Heart left ventricle (tissue), 16 donors: ENCODE results near the gene RNLS. TPM values are rescaled to one million over a fixed set of nuclear protein-coding genes. Genes with fewer than 3 reads are reported as not detected.

Source experiments
- ATAC-seq, 4 donors: fragments of 200-7000 bp; cut with Tn5 transposase; one replicate each; pipeline ENCODE4 v1.9.1; 2020 to 2022; ENCODE audit warnings: moderate library complexity in 4 of 4, mild to moderate bottlenecking in 3 of 4, moderate number of reproducible peaks in 1 of 4
- DNase-seq, 5 donors: peaks; one replicate each; pipeline ENCODE4 v3.0.0-alpha.2; 2020
- H3K27ac ChIP-seq, 12 donors: fragments of 200-600 bp; sonication (generic) in 4 of 12; one replicate each; pipeline versions ENCODE4 v1.5.0 to v1.8.0; 2016 to 2022; ENCODE audit warnings: mild to moderate bottlenecking in 2 of 12
- H3K27me3 ChIP-seq, 9 donors: fragments of 200-600 bp; sonication (generic) in 2 of 9; one replicate each; pipeline versions ENCODE4 v1.5.1 to v1.8.0; 2016 to 2022; ENCODE audit warnings: mild to moderate bottlenecking in 3 of 9
- H3K36me3 ChIP-seq, 9 donors: fragments of 200-600 bp; sonication (generic) in 2 of 9; one replicate each; pipeline versions ENCODE4 v1.5.0 to v1.8.0; 2018 to 2022; ENCODE audit warnings: mild to moderate bottlenecking in 2 of 9
- H3K4me1 ChIP-seq, 12 donors: fragments of 200-600 bp; sonication (generic) in 4 of 12; one replicate each; pipeline versions ENCODE4 v1.5.0 to v1.8.0; 2016 to 2022; ENCODE audit warnings: mild to moderate bottlenecking in 3 of 12
- H3K4me3 ChIP-seq, 12 donors: fragments of 200-600 bp; sonication (generic) in 4 of 12; one replicate each; pipeline versions ENCODE4 v1.5.0 to v1.8.0; 2017 to 2022; ENCODE audit warnings: mild to moderate bottlenecking in 9 of 12, moderate library complexity in 4 of 12
- H3K9me3 ChIP-seq, 12 donors: fragments of 200-600 bp; sonication (generic) in 4 of 12; one replicate each; pipeline versions ENCODE4 v1.5.0 to v1.8.0; 2016 to 2022; ENCODE audit warnings: mild to moderate bottlenecking in 1 of 12
- POLR2A ChIP-seq, 2 donors: fragments of 450-650 bp; IDR thresholded peaks; one replicate each; pipeline ENCODE4 v1.6.1; 2017; ENCODE audit warnings: antibody characterized with exemption in 2 of 2, mild to moderate bottlenecking in 2 of 2, moderate library complexity in 2 of 2
- WGBS, 4 donors: extraction: QIAGEN DNeasy Blood & Tissue Kit in 2 of 4; methylation state at CpG; one replicate each; pipeline versions ENCODE4 v1.1.5 to v1.1.7; 2013 to 2018; 5-methylcytosine and 5-hydroxymethylcytosine counted together
- intact Hi-C, 10 donors: fragments of 100-400 bp; cut with DNase I; formaldehyde crosslinking; loops; one replicate each; pipeline versions ENCODE4 v1.11.1 to v1.14.2; 2022
- polyA plus RNA-seq, 2 donors: library from polyadenylated mRNA; stranded (reverse); fragments of 200-250 nt; gene quantifications; one replicate each; pipeline ENCODE4 v1.2.3, GENCODE V29; 2013
- total RNA-seq, 9 donors: library from RNA; depleted of rRNA in 2 of 9; stranded (reverse); fragments of >200 nt in 2 of 9; fragmentation: NEBNext Ultra II Directional in 3 of 9; extraction: Animal tissue kit (Norgen Biotek cat#: 25700) in 3 of 9; gene quantifications; one replicate each; pipeline versions ENCODE4 v1.1.0 to v1.2.4, GENCODE V29; 2016 to 2023
- TF ChIP-seq, protein P1 (sequence below), 12 donors: fragments of 200-600 bp; sonication (generic) in 4 of 12; IDR thresholded peaks; one replicate each; pipeline versions ENCODE4 v1.5.0 to v1.8.0; 2018 to 2022; ENCODE audit warnings: antibody characterized with exemption in 12 of 12, mild to moderate bottlenecking in 5 of 12
- donor health status: ischemic (EF 13 %, LVEDD 7.1; RV severe dilation, severe dysfunction).
- donor health status: healthy with polysubstance abuse.
- donor health status: DM: no; HTN: yes; CAD: no.
- donor health status: DM: no; HTN: no; CAD: no.
- donor health status: ischemic (EF 25% LVEDD 6.9; RV normal size, moderate dysfunction).
- donor health status: ischemic (EF 25% LVEDD 5.7; RV mildly dilated, moderate dysfunction).
- donor health status: healthy.
- donor health status: DM: yes; HTN: yes; CAD: no.
- donor health status: ischemic (EF 35%, LVEDD 5.7; RV mildly dilated, moderate dysfunction).
- donor health status: nonischemic (EF 11% LVEDD 7.7; RV severe dilation, severe dysfunction).
- donor health status: DM: yes; HTN: yes; CAD: no.
- donor health status: PGD.
- donor health status: ischemic (EF 29% LVEDD 5.4; RV normal size, mild dysfunction).
- donor health status: nonischemic (EF 23%, LVEDD 6.1; RV moderate dilation, normal function).

RNLS gene
- total and polyA plus RNA-seq, 11 donors: 6.6 to 30.7 (median 15.1) TPM

- Histone ChIP-seq H3K4me3 (no peak overlapping the region), H3K4me1 (peaks cover 0 to 50% (median 19%) of the 10 kb centered on the region in 12 donors), H3K27ac (peak overlapping the region; percentile 43 to 73 (median 55)), H3K36me3 (no peaks in the 10 kb centered on the region), H3K27me3 (no peaks in the 10 kb centered on the region), H3K9me3 (no peaks in the 10 kb centered on the region)
- DNase-seq (peak in 1 of 5 donors; percentile 60), ATAC-seq (no peak)
- intact Hi-C loops: loop anchor here (2.0 to 10.0 kb wide), 11 partner anchors 128 to 533 kb away; partner anchors contain the start of genes KLLN (in 4 of the 10) and PTEN (in 4 of the 10)
- WGBS, 4 donors: 61 to 78% (median 68%) methylated on average over 11 of the region's 11 CpGs
- no peak for TF ChIP-seq POLR2A (IDR thresholded peaks at IDR 0.05)
- TF ChIP-seq, protein P1, sequence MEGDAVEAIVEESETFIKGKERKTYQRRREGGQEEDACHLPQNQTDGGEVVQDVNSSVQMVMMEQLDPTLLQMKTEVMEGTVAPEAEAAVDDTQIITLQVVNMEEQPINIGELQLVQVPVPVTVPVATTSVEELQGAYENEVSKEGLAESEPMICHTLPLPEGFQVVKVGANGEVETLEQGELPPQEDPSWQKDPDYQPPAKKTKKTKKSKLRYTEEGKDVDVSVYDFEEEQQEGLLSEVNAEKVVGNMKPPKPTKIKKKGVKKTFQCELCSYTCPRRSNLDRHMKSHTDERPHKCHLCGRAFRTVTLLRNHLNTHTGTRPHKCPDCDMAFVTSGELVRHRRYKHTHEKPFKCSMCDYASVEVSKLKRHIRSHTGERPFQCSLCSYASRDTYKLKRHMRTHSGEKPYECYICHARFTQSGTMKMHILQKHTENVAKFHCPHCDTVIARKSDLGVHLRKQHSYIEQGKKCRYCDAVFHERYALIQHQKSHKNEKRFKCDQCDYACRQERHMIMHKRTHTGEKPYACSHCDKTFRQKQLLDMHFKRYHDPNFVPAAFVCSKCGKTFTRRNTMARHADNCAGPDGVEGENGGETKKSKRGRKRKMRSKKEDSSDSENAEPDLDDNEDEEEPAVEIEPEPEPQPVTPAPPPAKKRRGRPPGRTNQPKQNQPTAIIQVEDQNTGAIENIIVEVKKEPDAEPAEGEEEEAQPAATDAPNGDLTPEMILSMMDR (IDR thresholded peaks at IDR 0.05): no peak
These were observed 197.4 kb downstream of the RNLS start for GRCh38 chr10:88385601-88386203.

DNA sequence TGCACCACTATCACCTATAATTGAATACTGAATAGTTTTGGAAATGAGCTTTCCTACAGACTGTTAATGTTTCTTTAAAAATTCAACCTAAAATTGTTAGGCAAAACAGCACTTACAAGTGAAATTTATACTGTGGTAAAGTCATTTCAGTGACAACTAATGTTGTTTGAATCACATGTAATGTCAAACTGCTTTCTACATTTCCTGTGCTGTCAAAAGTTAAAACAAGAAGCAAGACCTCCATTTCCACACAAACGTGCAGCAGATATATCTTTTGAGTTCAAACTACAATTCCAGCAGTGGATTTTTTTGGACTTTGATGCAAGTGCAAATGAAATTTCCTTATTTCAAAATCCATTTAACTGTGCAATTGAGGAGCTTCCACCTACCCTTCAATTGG is 199.8 kb downstream of the RNLS start:
- H3K4me1 ChIP-seq: peaks cover 0 to 30% (median 17%) of the 10 kb centered on the region in 12 donors
- no peaks in the 10 kb centered on the region for H3K9me3 ChIP-seq
- no peak for DNase-seq
- ATAC-seq: no peak
- 42 to 48% (median 44%) methylated on average over 1 of the region's 1 CpG for WGBS, 4 donors
- H3K27me3 ChIP-seq: no peaks in the 10 kb centered on the region
- no peak for TF ChIP-seq POLR2A (IDR thresholded peaks at IDR 0.05)
- TF ChIP-seq, protein P1 (IDR thresholded peaks at IDR 0.05): no peak
- intact Hi-C loops: loop anchor here in 8 of 10 donors (10.0 kb wide), 4 partner anchors 128 to 268 kb away; no protein-coding TSS in a partner anchor
- H3K36me3 ChIP-seq: no peaks in the 10 kb centered on the region
- no peak overlapping the region for H3K4me3 ChIP-seq
- no peak overlapping the region for H3K27ac ChIP-seq

DNA sequence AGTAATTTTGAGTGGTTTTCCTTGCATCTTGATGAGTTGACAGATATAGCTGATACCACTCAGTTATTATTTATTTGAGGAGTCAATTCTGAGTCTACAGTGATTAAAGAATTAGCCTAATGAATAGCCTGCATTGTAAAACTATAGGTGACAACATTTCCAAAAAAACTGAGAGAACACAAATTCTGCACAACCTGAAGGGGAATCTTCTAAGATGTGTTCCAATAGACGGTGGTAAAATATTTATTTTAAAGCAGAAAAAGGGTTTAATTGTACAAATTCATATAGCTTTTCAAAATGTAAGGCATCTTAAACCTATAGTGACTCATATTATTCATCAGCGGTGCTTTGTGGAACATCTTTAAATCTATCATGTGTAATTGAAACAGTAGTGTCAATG is 200.4 kb downstream of the RNLS start:
- intact Hi-C loops: loop anchor here in 8 of 10 donors (10.0 kb wide), 4 partner anchors 128 to 268 kb away; no protein-coding TSS in a partner anchor
- TF ChIP-seq POLR2A (IDR thresholded peaks at IDR 0.05): no peak
- TF ChIP-seq, protein P1 (IDR thresholded peaks at IDR 0.05): no peak
- DNase-seq (no peak), ATAC-seq (no peak)
- 89 to 97% (median 94%) methylated on average over 2 of the region's 2 CpGs for WGBS, 4 donors
- H3K27me3 ChIP-seq: no peaks in the 10 kb centered on the region
- peaks cover 0 to 24% (median 14%) of the 10 kb centered on the region in 12 donors for H3K4me1 ChIP-seq
- H3K27ac ChIP-seq: no peak overlapping the region
- no peaks in the 10 kb centered on the region for H3K36me3 ChIP-seq
- no peaks in the 10 kb centered on the region for H3K9me3 ChIP-seq
- H3K4me3 ChIP-seq: no peak overlapping the region

DNA sequence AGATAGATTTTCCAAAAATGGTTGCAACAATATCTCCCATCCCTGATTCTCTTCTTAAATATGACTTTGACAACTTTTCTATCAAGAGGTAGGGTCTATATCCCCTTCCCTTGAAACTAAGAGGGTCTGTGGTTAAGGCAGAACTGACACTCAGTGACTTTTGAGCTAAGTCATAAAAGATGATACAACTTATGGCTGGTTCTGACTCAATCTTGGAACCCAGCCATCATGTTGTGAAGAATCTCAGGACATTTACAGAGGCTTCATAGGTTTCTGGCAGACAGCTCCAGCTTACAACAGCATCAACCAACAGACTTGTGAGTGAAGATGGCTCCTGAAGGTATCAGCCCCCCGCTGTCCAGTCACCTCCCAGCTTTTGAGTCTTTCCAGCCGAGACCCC is 203.5 kb downstream of the RNLS start:
- TF ChIP-seq POLR2A (IDR thresholded peaks at IDR 0.05): no peak
- TF ChIP-seq, protein P1 (IDR thresholded peaks at IDR 0.05): no peak
- intact Hi-C loops: no loop called here
- no peak for ATAC-seq
- H3K4me1 ChIP-seq: no peaks in the 10 kb centered on the region
- H3K9me3 ChIP-seq: no peaks in the 10 kb centered on the region
- no peak for DNase-seq
- no peaks in the 10 kb centered on the region for H3K36me3 ChIP-seq
- H3K27ac ChIP-seq: no peak overlapping the region
- 58 to 90% (median 71%) methylated on average over 2 of the region's 2 CpGs for WGBS, 4 donors
- no peak overlapping the region for H3K4me3 ChIP-seq
- H3K27me3 ChIP-seq: no peaks in the 10 kb centered on the region
